Retinal pigment epithelial cell (primary cell): Measurements from ENCODE around the gene RNASEH1.
"Not testable (repeated sequence)": the region's sequence is repeated elsewhere in the genome, so short reads cannot be mapped to it uniquely, and the experiment has no call there.

Source experiments
- DNase-seq: peaks from one replicate; pipeline ENCODE4 v3.0.0-alpha.2; 2010; ENCODE audit warnings: low read depth
- H3K4me3 ChIP-seq: 2 replicates; pipeline ENCODE4 v1.5.1; 2011; ENCODE audit warnings: mild to moderate bottlenecking, low read length, control low read depth, moderate library complexity
- TF ChIP-seq, protein P1 (sequence below): conservative IDR thresholded peaks from 2 replicates; pipeline ENCODE4 v1.5.1; 2011; ENCODE audit warnings: low read depth, low read length, control low read depth, inconsistent platforms

Gene RNASEH1

GRCh38 chr2:3580449-3580848, 22.3 kb upstream of the RNASEH1 start:
- TF ChIP-seq, protein P1, sequence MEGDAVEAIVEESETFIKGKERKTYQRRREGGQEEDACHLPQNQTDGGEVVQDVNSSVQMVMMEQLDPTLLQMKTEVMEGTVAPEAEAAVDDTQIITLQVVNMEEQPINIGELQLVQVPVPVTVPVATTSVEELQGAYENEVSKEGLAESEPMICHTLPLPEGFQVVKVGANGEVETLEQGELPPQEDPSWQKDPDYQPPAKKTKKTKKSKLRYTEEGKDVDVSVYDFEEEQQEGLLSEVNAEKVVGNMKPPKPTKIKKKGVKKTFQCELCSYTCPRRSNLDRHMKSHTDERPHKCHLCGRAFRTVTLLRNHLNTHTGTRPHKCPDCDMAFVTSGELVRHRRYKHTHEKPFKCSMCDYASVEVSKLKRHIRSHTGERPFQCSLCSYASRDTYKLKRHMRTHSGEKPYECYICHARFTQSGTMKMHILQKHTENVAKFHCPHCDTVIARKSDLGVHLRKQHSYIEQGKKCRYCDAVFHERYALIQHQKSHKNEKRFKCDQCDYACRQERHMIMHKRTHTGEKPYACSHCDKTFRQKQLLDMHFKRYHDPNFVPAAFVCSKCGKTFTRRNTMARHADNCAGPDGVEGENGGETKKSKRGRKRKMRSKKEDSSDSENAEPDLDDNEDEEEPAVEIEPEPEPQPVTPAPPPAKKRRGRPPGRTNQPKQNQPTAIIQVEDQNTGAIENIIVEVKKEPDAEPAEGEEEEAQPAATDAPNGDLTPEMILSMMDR: no peak
- no peak overlapping the region for H3K4me3 ChIP-seq
- DNase-seq: no peak

GRCh38 chr2:3578987-3579386, 20.9 kb upstream of the RNASEH1 start:
- no peak for DNase-seq
- TF ChIP-seq, protein P1: no peak
- H3K4me3 ChIP-seq: peak overlapping the region; percentile 1

DNA sequence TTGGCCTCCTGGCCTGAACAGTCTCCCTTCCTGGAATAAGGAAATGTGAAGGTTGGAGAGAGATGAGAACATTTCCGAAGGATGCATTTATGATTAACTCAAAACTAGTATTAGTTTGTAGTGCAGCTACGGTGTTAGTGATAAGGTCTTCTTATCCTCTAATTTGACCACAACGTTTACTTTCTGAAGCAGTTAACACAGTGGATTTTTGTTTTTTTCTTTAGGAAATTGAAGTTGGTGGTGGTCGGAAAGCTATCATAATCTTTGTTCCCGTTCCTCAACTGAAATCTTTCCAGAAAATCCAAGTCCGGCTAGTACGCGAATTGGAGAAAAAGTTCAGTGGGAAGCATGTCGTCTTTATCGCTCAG, 18.1 kb upstream of the RNASEH1 start:
- not testable (repeated sequence) for DNase-seq
- H3K4me3 ChIP-seq: peak overlapping the region; percentile 98

- DNase-seq: no peak
- peak overlapping the region; percentile 98 for H3K4me3 ChIP-seq
- TF ChIP-seq, protein P1: no peak
Measured at GRCh38 chr2:3575534-3576262, 17.6 kb upstream of the RNASEH1 start.

DNA sequence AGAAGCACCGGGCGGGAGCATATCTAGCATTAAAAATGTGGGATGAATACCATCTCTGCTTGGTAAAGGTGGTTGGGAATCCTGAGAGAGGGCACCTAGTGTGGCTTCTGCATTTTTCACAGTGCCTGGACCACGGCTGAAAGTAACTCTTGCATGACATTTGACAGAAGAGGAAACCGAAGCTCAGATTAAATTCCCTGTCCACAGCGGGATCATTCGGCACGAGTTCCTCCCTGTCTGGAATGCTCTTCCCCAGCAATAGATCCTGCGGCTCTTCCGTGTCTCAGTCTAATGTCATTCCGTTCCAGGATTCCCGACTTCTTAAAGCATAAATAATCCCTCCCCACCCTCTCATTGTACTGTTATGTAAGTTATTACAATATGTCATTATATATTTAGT, 16.0 kb upstream of the RNASEH1 start:
- TF ChIP-seq, protein P1: no peak
- H3K4me3 ChIP-seq: no peak overlapping the region
- no peak for DNase-seq

DNA sequence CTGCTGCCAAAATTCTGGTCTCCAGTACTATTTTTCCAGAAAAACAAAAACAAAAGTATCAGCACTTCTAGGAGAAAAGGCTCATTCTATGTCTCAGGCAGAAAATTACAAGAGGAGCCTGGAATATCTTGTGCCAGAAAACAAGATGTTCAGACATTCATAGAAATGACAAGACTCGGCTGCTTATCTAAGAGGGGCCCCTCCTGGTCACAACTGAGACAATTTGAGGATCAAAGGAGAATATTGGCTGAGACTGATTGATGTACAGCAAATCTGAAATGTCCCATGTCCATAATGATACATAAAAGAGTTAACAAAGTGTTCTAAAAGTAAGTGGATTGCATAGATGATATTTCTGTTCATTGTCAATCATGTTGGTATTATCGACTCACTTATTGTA, 14.5 kb upstream of the RNASEH1 start:
- TF ChIP-seq, protein P1: no peak
- no peak for DNase-seq
- no peak overlapping the region for H3K4me3 ChIP-seq

DNA sequence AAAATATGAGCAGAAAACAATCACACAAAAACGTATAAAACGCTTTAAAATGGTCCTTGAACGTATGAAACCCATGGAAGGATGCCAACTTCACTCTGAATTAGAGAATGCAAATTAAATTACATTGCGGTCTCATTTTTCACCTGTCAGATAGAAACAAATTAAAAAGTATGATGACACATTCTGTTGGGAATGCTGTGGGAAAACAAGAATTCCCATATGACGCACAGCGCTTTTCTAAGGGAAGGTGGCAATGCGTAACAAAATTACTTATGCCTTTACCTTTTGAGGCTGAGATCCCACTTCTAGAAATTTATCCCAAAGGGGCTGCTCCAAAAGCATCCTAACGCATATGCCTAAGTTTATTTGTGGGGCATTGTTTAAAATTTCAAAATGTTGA, 13.2 kb upstream of the RNASEH1 start:
- no peak overlapping the region for H3K4me3 ChIP-seq
- no peak for DNase-seq
- TF ChIP-seq, protein P1: no peak

DNA sequence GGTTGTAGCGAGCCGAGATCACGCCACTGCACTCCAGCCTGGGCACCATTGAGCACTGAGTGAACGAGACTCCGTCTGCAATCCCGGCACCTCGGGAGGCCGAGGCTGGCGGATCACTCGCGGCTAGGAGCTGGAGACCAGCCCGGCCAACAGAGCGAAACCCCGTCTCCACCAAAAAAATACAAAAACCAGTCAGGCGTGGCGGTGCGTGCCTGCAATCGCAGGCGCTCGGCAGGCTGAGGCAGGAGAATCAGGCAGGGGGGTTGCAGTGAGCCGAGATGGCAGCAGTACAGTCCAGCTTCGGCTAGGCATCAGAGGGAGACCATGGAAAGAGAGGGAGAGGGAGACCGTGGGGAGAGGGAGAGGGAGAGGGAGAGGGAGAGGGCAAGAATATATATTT, 11.5 kb upstream of the RNASEH1 start:
- not testable (repeated sequence) for DNase-seq, H3K4me3 ChIP-seq
